ENCODE measurements around the gene KRTAP9-7. TPM values are rescaled to one million over a fixed set of nuclear protein-coding genes. Genes with fewer than 3 reads are reported as not detected.

The KRTAP9-7 gene
- total and polyA plus RNA-seq, 4 donors = not detected

- Histone ChIP-seq H3K27me3 (ENCODE audit: control insufficient read depth in 3 of 3, insufficient read depth in 3 of 3, low read length in 2 of 3) (peaks cover 0 to 3% (median 3%) of the 10 kb centered on the region in 3 donors), H3K9me3 (ENCODE audit: control insufficient read depth in 4 of 4, insufficient read depth in 3 of 4, low read length in 3 of 4) (no peaks in the 10 kb centered on the region), H3K36me3 (ENCODE audit: control insufficient read depth in 4 of 4, insufficient read depth in 4 of 4, low read length in 4 of 4) (no peaks in the 10 kb centered on the region), H3K4me3 (no peak overlapping the region), H3K9ac (ENCODE audit: insufficient read depth in 1 of 2, low read length in 2 of 2) (no peak overlapping the region), H3K27ac (ENCODE audit: low read depth in 1 of 2, low read length in 1 of 2) (no peak overlapping the region), H3K4me1 (ENCODE audit: control insufficient read depth in 5 of 5, insufficient read depth in 5 of 5, low read length in 5 of 5) (peaks cover 0 to 3% (median 0%) of the 10 kb centered on the region in 5 donors)
- no peak for ATAC-seq (ENCODE audit: insufficient read depth, low FRiP score)
- no peak for TF ChIP-seq CTCF (IDR thresholded peaks at IDR 0.05; ENCODE audit: control extremely low read depth, extremely low read depth)
- no peak for DNase-seq
- 43 to 64% methylated on average over 3 of the region's 3 CpGs for whole genome bisulfite sequencing, 2 donors
Measured at GRCh38 chr17:41284043-41284442, 8.5 kb downstream of the KRTAP9-7 start.

- Histone ChIP-seq H3K9me3 (ENCODE audit: control insufficient read depth in 4 of 4, insufficient read depth in 3 of 4, low read length in 3 of 4) (no peaks in the 10 kb centered on the region), H3K9ac (ENCODE audit: insufficient read depth in 1 of 2, low read length in 2 of 2) (no peak overlapping the region), H3K4me1 (ENCODE audit: control insufficient read depth in 5 of 5, insufficient read depth in 5 of 5, low read length in 5 of 5) (peaks cover 0 to 3% (median 0%) of the 10 kb centered on the region in 5 donors), H3K36me3 (ENCODE audit: control insufficient read depth in 4 of 4, insufficient read depth in 4 of 4, low read length in 4 of 4) (no peaks in the 10 kb centered on the region), H3K27ac (ENCODE audit: low read depth in 1 of 2, low read length in 1 of 2) (no peak overlapping the region), H3K4me3 (no peak overlapping the region), H3K27me3 (ENCODE audit: control insufficient read depth in 3 of 3, insufficient read depth in 3 of 3, low read length in 2 of 3) (peaks cover 0 to 3% (median 3%) of the 10 kb centered on the region in 3 donors)
- DNase-seq (no peak), ATAC-seq (ENCODE audit: insufficient read depth, low FRiP score) (no peak)
- TF ChIP-seq CTCF (IDR thresholded peaks at IDR 0.05; ENCODE audit: control extremely low read depth, extremely low read depth) = no peak
- WGBS, 2 donors = 9 to 15% methylated on average over 2 of the region's 2 CpGs
Measured at GRCh38 chr17:41284546-41284945, 9.0 kb downstream of the KRTAP9-7 start.

DNA sequence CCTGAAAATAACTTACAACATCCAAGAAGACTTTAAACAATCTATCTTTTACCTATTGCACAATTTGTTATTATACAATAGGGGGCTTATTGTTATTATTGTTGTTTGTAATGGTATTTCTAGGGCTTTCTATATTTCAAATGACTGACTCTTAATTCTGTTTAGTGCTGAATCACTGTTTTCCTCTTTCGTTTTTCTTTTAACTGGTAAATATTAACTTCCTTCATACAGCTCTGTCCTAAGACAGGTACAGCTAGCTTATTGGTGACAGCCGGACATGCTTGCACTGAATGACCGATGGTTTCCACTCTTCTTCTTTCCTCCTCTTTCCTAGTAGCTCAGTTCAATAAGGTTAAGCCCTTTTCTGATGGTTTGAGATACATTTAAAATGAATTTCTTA lies 11.6 kb downstream of the KRTAP9-7 start:
- ATAC-seq (ENCODE audit: insufficient read depth, low FRiP score) (no peak), DNase-seq (no peak)
- WGBS, 2 donors = 64 to 72% methylated on average over 3 of the region's 3 CpGs
- Histone ChIP-seq H3K27ac (ENCODE audit: low read depth in 1 of 2, low read length in 1 of 2) (no peak overlapping the region), H3K9ac (ENCODE audit: insufficient read depth in 1 of 2, low read length in 2 of 2) (no peak overlapping the region), H3K4me3 (no peak overlapping the region), H3K36me3 (ENCODE audit: control insufficient read depth in 4 of 4, insufficient read depth in 4 of 4, low read length in 4 of 4) (no peaks in the 10 kb centered on the region), H3K9me3 (ENCODE audit: control insufficient read depth in 4 of 4, insufficient read depth in 3 of 4, low read length in 3 of 4) (no peaks in the 10 kb centered on the region), H3K27me3 (ENCODE audit: control insufficient read depth in 3 of 3, insufficient read depth in 3 of 3, low read length in 2 of 3) (peaks cover 0 to 3% (median 3%) of the 10 kb centered on the region in 3 donors), H3K4me1 (ENCODE audit: control insufficient read depth in 5 of 5, insufficient read depth in 5 of 5, low read length in 5 of 5) (peaks cover 0 to 3% (median 0%) of the 10 kb centered on the region in 5 donors)
- no peak for TF ChIP-seq CTCF (IDR thresholded peaks at IDR 0.05; ENCODE audit: control extremely low read depth, extremely low read depth)

DNA sequence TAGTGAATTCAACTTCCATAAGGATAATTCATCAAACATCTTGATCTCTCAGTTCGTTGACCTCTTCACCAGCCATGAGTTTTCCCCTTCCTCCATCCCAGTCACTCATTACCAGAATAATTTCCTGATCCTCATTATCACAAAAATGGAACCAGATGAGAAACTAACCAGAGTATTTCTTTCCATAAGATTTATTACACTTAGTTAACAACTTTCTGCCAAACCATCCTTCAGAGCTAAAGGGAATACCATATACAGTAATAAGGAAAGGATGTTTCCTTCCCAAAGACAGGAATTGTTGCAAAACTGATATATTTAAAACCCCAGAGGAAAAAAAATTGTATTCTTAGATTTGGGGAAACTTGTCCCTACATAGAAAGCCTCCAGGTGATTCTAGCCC lies 18.5 kb downstream of the KRTAP9-7 start:
- H3K27me3 ChIP-seq (ENCODE audit: control insufficient read depth in 3 of 3, insufficient read depth in 3 of 3, low read length in 2 of 3) = no peaks in the 10 kb centered on the region
- TF ChIP-seq CTCF (IDR thresholded peaks at IDR 0.05; ENCODE audit: control extremely low read depth, extremely low read depth) = no peak

More for the DNA sequence above, 18.5 kb downstream of the KRTAP9-7 start:
- Histone ChIP-seq H3K36me3 (ENCODE audit: control insufficient read depth in 4 of 4, insufficient read depth in 4 of 4, low read length in 4 of 4) (no peaks in the 10 kb centered on the region), H3K4me3 (no peak overlapping the region), H3K4me1 (ENCODE audit: control insufficient read depth in 5 of 5, insufficient read depth in 5 of 5, low read length in 5 of 5) (peaks cover 0 to 2% (median 0%) of the 10 kb centered on the region in 5 donors), H3K9me3 (ENCODE audit: control insufficient read depth in 4 of 4, insufficient read depth in 3 of 4, low read length in 3 of 4) (no peaks in the 10 kb centered on the region), H3K9ac (ENCODE audit: insufficient read depth in 1 of 2, low read length in 2 of 2) (no peak overlapping the region), H3K27ac (ENCODE audit: low read depth in 1 of 2, low read length in 1 of 2) (no peak overlapping the region)
- no peak for ATAC-seq (ENCODE audit: insufficient read depth, low FRiP score)
- 78 to 90% methylated on average over 1 of the region's 1 CpG for WGBS, 2 donors
- no peak for DNase-seq
